ENCODE data around the gene TIMM8A. TPM values are rescaled to one million over a fixed set of nuclear protein-coding genes. Genes with fewer than 3 reads are reported as not detected.

TIMM8A gene
- total RNA-seq, 1 donor from 2014 or later, result 16.7 TPM

GRCh38 chrX:101391831-101392230, 43.3 kb upstream of the TIMM8A start:
- DNase-seq (ENCODE audit: low read depth) (no peak), FAIRE-seq (peak; percentile 92)
- Mint-ChIP-seq H3K36me3 (ENCODE audit: low read depth, unreplicated experiment) (peaks cover 3% of the 10 kb centered on the region), H3K4me3 (ENCODE audit: unreplicated experiment) (peak overlapping the region; percentile 96), H3K27me3 (ENCODE audit: low read depth, unreplicated experiment) (no peaks in the 10 kb centered on the region), H3K9me3 (ENCODE audit: unreplicated experiment) (no peaks in the 10 kb centered on the region), H3K4me1 (ENCODE audit: low read depth, unreplicated experiment) (peaks cover 4% of the 10 kb centered on the region), H3K27ac (ENCODE audit: unreplicated experiment) (peak overlapping the region; percentile 93)
- Histone ChIP-seq H3K4me2 (ENCODE audit: low read length) (peak overlapping the region; percentile 98), H3K27ac (ENCODE audit: low read depth, low read length) (peak overlapping the region; percentile 68), H3K4me3 (ENCODE audit: insufficient read depth, low read depth, low read length) (peak overlapping the region; percentile 77), H3K4me1 (ENCODE audit: insufficient read depth, low read length) (peaks cover 8% of the 10 kb centered on the region), H3K36me3 (ENCODE audit: insufficient read depth, low read length) (peaks cover 15% of the 10 kb centered on the region), H3K79me2 (ENCODE audit: insufficient read depth, low read length) (peaks cover 26% of the 10 kb centered on the region), H3K27me3 (ENCODE audit: insufficient read depth, low read length) (no peaks in the 10 kb centered on the region), H3K9ac (ENCODE audit: low read length) (peak overlapping the region; percentile 92), H3K9me3 (ENCODE audit: insufficient read depth, low read depth, low read length) (no peaks in the 10 kb centered on the region), H2AFZ (ENCODE audit: low read depth, low read length) (no peak overlapping the region), H4K20me1 (ENCODE audit: insufficient read depth, low read length) (peaks cover 23% of the 10 kb centered on the region)
- TF ChIP-seq EZH2 (IDR thresholded peaks at IDR 0.05; ENCODE audit: insufficient read depth, low read length) (no peak), CTCF (IDR thresholded peaks at IDR 0.05; ENCODE audit: insufficient read depth, low read depth, low read length) (no peak)

- Histone ChIP-seq H4K20me1 (ENCODE audit: insufficient read depth, low read length) (peaks cover 23% of the 10 kb centered on the region), H3K9ac (ENCODE audit: low read length) (peak within 1 kb of the TSS; percentile 92), H3K36me3 (ENCODE audit: insufficient read depth, low read length) (peaks cover 15% of the 10 kb centered on the region), H2AFZ (ENCODE audit: low read depth, low read length) (peak within 1 kb of the TSS; percentile 93), H3K27ac (ENCODE audit: low read depth, low read length) (peak within 1 kb of the TSS; percentile 68), H3K27me3 (ENCODE audit: insufficient read depth, low read length) (no peaks in the 10 kb centered on the region), H3K4me1 (ENCODE audit: insufficient read depth, low read length) (peaks cover 8% of the 10 kb centered on the region), H3K4me2 (ENCODE audit: low read length) (peak within 1 kb of the TSS; percentile 98), H3K4me3 (ENCODE audit: insufficient read depth, low read depth, low read length) (peak within 1 kb of the TSS; percentile 77), H3K9me3 (ENCODE audit: insufficient read depth, low read depth, low read length) (no peaks in the 10 kb centered on the region), H3K79me2 (ENCODE audit: insufficient read depth, low read length) (peaks cover 26% of the 10 kb centered on the region)
- TF ChIP-seq EZH2 (IDR thresholded peaks at IDR 0.05; ENCODE audit: insufficient read depth, low read length) (no peak), CTCF (IDR thresholded peaks at IDR 0.05; ENCODE audit: insufficient read depth, low read depth, low read length) (peak; percentile 56)
- peaks cover 3% of the 10 kb centered on the region for H3K36me3 Mint-ChIP-seq (ENCODE audit: low read depth, unreplicated experiment)
- peak within 1 kb of the TSS; percentile 96 for H3K4me3 Mint-ChIP-seq (ENCODE audit: unreplicated experiment)
- peaks cover 4% of the 10 kb centered on the region for H3K4me1 Mint-ChIP-seq (ENCODE audit: low read depth, unreplicated experiment)
- no peaks in the 10 kb centered on the region for H3K9me3 Mint-ChIP-seq (ENCODE audit: unreplicated experiment)
- no peak for FAIRE-seq
- peak within 1 kb of the TSS; percentile 93 for H3K27ac Mint-ChIP-seq (ENCODE audit: unreplicated experiment)
- peaks cover 2% of the 10 kb centered on the region for H3K27me3 Mint-ChIP-seq (ENCODE audit: low read depth, unreplicated experiment)
- DNase-seq (ENCODE audit: low read depth), result peak; percentile 81
Measured at GRCh38 chrX:101390664-101391525, 42.4 kb upstream of the TIMM8A start, which contains the start of gene RPL36A. TSS of gene RPL36A (plus strand) at chrX:101391011. CDS start at chrX:101391044, 33 bp downstream.

GRCh38 chrX:101388604-101389003, 40.1 kb upstream of the TIMM8A start:
- Mint-ChIP-seq H3K27ac (ENCODE audit: unreplicated experiment) (no peak overlapping the region), H3K4me3 (ENCODE audit: unreplicated experiment) (no peak overlapping the region), H3K4me1 (ENCODE audit: low read depth, unreplicated experiment) (peaks cover 2% of the 10 kb centered on the region), H3K27me3 (ENCODE audit: low read depth, unreplicated experiment) (peaks cover 2% of the 10 kb centered on the region), H3K9me3 (ENCODE audit: unreplicated experiment) (no peaks in the 10 kb centered on the region), H3K36me3 (ENCODE audit: low read depth, unreplicated experiment) (peaks cover 3% of the 10 kb centered on the region)
- H3K36me3 ChIP-seq (ENCODE audit: insufficient read depth, low read length), result peaks cover 12% of the 10 kb centered on the region
- H3K9me3 ChIP-seq (ENCODE audit: insufficient read depth, low read depth, low read length), result no peaks in the 10 kb centered on the region
- no peaks in the 10 kb centered on the region for H3K27me3 ChIP-seq (ENCODE audit: insufficient read depth, low read length)
- H3K27ac ChIP-seq (ENCODE audit: low read depth, low read length), result no peak overlapping the region
- no peak overlapping the region for H3K4me2 ChIP-seq (ENCODE audit: low read length)
- no peak overlapping the region for H2AFZ ChIP-seq (ENCODE audit: low read depth, low read length)
- FAIRE-seq (no peak), DNase-seq (ENCODE audit: low read depth) (no peak)
- H3K9ac ChIP-seq (ENCODE audit: low read length), result no peak overlapping the region
- H4K20me1 ChIP-seq (ENCODE audit: insufficient read depth, low read length), result peaks cover 15% of the 10 kb centered on the region
- TF ChIP-seq EZH2 (IDR thresholded peaks at IDR 0.05; ENCODE audit: insufficient read depth, low read length), result no peak
- no peak for TF ChIP-seq CTCF (IDR thresholded peaks at IDR 0.05; ENCODE audit: insufficient read depth, low read depth, low read length)
- H3K4me1 ChIP-seq (ENCODE audit: insufficient read depth, low read length), result peaks cover 8% of the 10 kb centered on the region
- H3K4me3 ChIP-seq (ENCODE audit: insufficient read depth, low read depth, low read length), result no peak overlapping the region
- peaks cover 26% of the 10 kb centered on the region for H3K79me2 ChIP-seq (ENCODE audit: insufficient read depth, low read length)
